KOPT-K1 (cell line): ENCODE results near the gene SLC25A20.
"Not testable (repeated sequence)": the region's sequence is repeated elsewhere in the genome, so short reads cannot be mapped to it uniquely, and the experiment has no call there.

ENCODE experiments used
- H3K27ac ChIP-seq: fragments of 200-600 bp; sonication (generic); 2 replicates; pipeline ENCODE4 v1.5.1; 2016; ENCODE audit warnings: antibody characterized with exemption, mild to moderate bottlenecking, low read depth, low read length; ENCODE audit not compliant: poor library complexity, severe bottlenecking
- H3K36me3 ChIP-seq: fragments of 200-600 bp; sonication (generic); 2 replicates; pipeline ENCODE4 v1.5.1; 2017; ENCODE audit warnings: antibody characterized with exemption, mild to moderate bottlenecking, low read length, moderate library complexity; ENCODE audit not compliant: insufficient read depth
- H3K9me3 ChIP-seq: fragments of 200-600 bp; sonication (generic); 2 replicates; pipeline ENCODE4 v1.5.1; 2017; ENCODE audit warnings: antibody characterized with exemption, low read length, mild to moderate bottlenecking; ENCODE audit not compliant: insufficient read depth, poor library complexity, severe bottlenecking

Gene SLC25A20

DNA sequence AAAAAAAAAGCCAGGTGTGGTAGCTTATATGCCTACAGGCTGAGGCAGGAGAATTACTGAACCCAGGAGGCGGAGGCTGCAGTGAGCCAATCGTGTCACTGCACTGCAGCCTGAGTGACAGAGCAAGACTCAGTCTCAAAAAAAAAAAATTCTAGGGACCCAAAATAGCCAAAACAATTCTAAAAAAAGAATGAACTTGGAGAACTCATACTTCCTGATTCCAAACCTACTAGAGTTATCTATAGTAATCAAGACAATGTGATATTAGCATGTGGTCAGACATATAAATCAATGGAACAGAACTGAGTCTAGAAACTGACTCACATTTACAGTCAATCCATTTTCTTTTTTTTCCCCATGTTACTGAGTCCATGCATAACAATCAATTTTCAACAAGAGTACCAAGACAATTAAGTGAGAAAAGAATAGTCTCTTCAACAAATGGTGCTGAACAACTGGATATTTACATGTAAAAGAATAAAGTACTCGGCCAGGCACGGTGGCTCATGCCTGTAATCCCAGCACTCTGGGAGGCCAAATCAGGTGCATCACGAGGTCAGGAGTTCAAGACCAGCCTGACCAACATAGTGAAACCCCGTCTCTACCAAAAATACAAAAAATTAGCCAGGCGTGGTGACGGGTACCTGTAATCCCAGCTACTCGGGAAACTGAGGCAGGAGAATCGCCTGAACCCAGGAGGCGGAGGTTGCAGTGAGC, 62.9 kb downstream of the SLC25A20 start:
- Histone ChIP-seq H3K27ac (no peak overlapping the region), H3K9me3 (no peaks in the 10 kb centered on the region), H3K36me3 (no peaks in the 10 kb centered on the region)

- no peaks in the 10 kb centered on the region for H3K36me3 ChIP-seq
- H3K27ac ChIP-seq = no peak overlapping the region
- H3K9me3 ChIP-seq = no peaks in the 10 kb centered on the region
Observed at GRCh38 chr3:48832684-48833083, 66.0 kb downstream of the SLC25A20 start.

DNA sequence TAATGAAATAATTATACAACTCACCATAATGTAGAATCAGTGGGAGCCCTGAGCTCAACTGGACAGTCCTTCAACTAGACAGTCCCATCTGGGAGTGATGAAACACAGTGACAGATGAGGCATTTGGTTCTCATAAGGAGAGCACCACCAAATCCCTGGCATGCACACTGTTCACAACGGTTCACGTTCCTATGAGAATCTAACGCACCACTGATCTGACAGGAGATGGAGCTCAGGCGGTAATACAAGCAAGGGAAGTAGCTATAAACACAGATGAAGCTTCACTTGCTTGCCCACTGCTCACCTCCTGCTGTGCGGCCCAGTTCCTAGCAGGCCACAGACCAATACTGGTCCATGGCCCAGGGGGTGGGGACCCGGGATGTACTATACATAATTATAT, 68.0 kb downstream of the SLC25A20 start:
- no peaks in the 10 kb centered on the region for H3K9me3 ChIP-seq
- H3K27ac ChIP-seq = no peak overlapping the region
- H3K36me3 ChIP-seq = no peaks in the 10 kb centered on the region

DNA sequence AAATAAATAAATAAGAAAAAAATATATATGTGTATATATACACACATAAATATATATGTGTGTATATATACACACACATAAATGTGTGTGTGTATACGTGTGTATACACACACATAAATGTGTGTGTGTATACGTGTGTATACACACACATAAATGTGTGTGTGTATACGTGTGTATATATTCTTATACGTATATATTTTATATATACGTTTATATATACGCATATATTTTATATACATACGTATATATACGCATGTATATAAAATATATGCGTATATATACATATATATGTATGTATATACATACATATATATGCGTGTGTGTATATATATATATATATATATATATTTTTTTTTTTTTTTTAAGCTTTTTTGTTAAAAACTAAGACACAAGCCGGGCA, 69.2 kb downstream of the SLC25A20 start:
- not testable (repeated sequence) for H3K36me3 ChIP-seq, H3K9me3 ChIP-seq, H3K27ac ChIP-seq

DNA sequence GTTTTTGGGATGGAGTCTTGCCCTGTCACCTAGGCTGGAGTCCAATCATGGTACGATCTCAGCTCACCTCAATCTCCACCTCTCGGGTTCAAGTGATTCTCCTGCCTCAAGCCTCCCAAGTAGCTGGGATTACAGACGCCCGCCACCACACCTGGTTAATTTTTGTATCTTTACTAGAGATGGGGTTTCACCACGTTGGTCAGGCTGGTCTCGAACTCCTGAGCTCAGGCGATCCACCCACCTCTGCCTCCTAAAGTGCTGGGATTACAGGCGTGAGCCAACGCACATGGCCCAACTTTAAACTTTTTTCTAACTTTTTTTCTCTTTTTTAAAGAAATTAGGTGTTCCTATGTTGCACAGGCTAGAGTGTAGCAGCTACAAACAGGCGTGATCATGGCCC, 70.8 kb downstream of the SLC25A20 start:
- H3K36me3 ChIP-seq, H3K9me3 ChIP-seq, H3K27ac ChIP-seq: not testable (repeated sequence)

DNA sequence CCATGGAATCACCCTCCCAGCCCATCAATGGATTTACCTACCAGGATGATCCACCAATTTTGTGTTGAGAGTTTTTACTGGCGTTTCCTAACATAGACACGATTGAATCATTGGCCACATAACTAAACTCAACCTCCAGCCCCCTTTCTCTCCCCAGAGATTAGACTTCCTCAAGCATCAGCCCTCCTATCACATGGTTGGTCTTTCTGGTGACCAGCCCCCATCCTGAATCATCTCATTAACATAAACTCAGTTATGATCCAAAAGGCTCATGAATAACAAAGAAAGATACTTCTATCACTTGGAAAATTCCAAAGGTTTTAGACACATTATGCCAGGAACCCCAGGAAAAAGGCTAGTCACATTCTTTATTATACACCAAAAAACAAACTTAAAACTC, 72.2 kb downstream of the SLC25A20 start:
- Histone ChIP-seq H3K9me3 (no peaks in the 10 kb centered on the region), H3K36me3 (no peaks in the 10 kb centered on the region), H3K27ac (no peak overlapping the region)

- Histone ChIP-seq H3K27ac (no peak overlapping the region), H3K9me3 (no peaks in the 10 kb centered on the region), H3K36me3 (no peaks in the 10 kb centered on the region)
Observed at GRCh38 chr3:48820612-48821324, 77.9 kb downstream of the SLC25A20 start.

DNA sequence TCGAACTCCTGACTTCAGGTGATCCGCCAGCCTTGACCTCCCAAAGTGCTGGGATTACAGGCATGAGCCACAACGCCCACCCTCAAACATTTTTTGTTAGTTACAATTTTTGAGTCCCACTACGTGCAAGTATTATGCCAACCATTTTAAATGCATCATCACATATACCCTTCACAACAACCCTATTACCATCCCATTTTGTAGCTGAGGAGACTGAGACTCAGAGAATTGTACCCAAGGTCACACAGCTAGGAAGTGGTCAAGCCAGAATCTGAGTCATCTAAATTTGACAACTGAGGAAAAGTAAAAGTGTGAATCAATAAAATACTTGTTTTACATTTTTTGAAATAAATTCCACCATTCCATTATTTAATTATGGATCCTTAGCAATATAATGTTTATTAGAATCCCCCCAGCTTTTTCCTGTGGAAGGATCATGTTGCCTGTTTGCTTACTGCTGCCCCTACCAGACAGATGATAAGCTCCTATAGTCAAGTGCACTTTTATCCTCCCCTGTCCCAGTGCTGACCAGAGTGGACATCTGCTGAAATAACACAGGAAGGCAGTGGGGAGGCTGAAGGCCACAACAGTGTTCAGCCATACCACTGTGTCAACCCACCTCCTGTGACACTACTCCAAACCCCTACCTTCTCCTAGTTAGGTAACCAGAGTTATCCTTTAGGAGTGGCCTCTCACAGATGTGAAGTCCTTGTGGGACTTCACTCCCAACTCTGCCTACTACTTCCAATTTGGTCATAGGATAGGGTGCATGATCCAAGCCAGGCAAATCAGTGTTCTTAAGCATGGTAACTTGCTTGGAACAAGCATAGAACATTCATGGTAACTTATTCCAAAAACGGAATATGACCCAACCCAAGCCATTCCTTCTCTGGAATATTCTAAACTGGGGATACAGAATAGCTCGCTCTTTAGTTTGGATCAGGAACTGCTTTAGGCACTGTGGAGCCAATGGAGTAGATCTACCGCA, 79.2 kb downstream of the SLC25A20 start:
- Histone ChIP-seq H3K9me3 (no peaks in the 10 kb centered on the region), H3K36me3 (no peaks in the 10 kb centered on the region), H3K27ac (no peak overlapping the region)

DNA sequence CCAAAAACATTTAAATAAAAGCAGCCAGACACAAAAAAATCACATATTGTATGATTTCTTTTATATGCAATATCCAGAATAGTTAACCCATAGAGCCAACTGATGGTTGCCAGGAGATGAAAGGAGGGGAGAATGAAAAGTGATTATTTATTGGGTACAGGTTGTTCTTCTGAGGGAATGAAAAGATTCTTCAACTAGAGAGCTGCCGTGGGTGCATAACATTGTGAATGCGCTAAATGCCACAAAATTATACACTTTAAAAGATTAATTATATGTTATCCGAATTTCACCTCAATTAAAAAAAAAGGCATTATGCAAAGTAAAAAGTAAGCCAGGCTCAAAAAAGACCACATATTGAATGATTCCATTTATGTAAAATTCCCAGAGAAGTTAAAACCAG, 87.2 kb downstream of the SLC25A20 start:
- Histone ChIP-seq H3K27ac (no peak overlapping the region), H3K9me3 (no peaks in the 10 kb centered on the region), H3K36me3 (no peaks in the 10 kb centered on the region)
